Activated CD4-positive, CD25-positive, alpha-beta regulatory T cell treated with anti-CD3 and anti-CD28 coated beads, Interleukin-2, amount 50 U/mL, for 72 hours (primary cell): Measurements from ENCODE around the gene GOLPH3L.
"Not testable (repeated sequence)": the region's sequence is repeated elsewhere in the genome, so short reads cannot be mapped to it uniquely, and the experiment has no call there.

ENCODE experiments used
- DNase-seq: peaks from one replicate; pipeline ENCODE4 v3.0.0; 2021

The GOLPH3L gene

GRCh38 chr1:150654635-150655034 is 42.3 kb downstream of the GOLPH3L start:
- DNase-seq = not testable (repeated sequence)

- DNase-seq = no peak
These were observed 46.8 kb downstream of the GOLPH3L start for GRCh38 chr1:150650193-150650592.

- DNase-seq = no peak
These were observed 47.4 kb downstream of the GOLPH3L start for GRCh38 chr1:150649441-150650075.

GRCh38 chr1:150642296-150642695 is 54.7 kb downstream of the GOLPH3L start:
- no peak for DNase-seq

- DNase-seq = not testable (repeated sequence)
These were observed 55.7 kb downstream of the GOLPH3L start for GRCh38 chr1:150641126-150641815.

GRCh38 chr1:150638430-150638829 is 58.5 kb downstream of the GOLPH3L start:
- not testable (repeated sequence) for DNase-seq

GRCh38 chr1:150634839-150635622 is 61.9 kb downstream of the GOLPH3L start:
- DNase-seq = not testable (repeated sequence)

- DNase-seq = peak; percentile 90
These were observed 67.6 kb downstream of the GOLPH3L start, which contains the start of gene ENSA for GRCh38 chr1:150629115-150629928. ENSA (minus strand) TSS chr1:150629612; CDS start chr1:150629470, 142 bp downstream.

- no peak for DNase-seq
These were observed 68.2 kb downstream of the GOLPH3L start for GRCh38 chr1:150628766-150629114.

- no peak for DNase-seq
These were observed 69.0 kb downstream of the GOLPH3L start for GRCh38 chr1:150627826-150628410.

GRCh38 chr1:150626150-150626549 is 70.8 kb downstream of the GOLPH3L start:
- no peak for DNase-seq

- not testable (repeated sequence) for DNase-seq
These were observed 72.4 kb downstream of the GOLPH3L start for GRCh38 chr1:150624546-150624945.

- not testable (repeated sequence) for DNase-seq
These were observed 72.8 kb downstream of the GOLPH3L start for GRCh38 chr1:150624134-150624533.

- DNase-seq = no peak
These were observed 74.5 kb downstream of the GOLPH3L start for GRCh38 chr1:150622303-150622975.

- DNase-seq = no peak
These were observed 75.3 kb downstream of the GOLPH3L start for GRCh38 chr1:150621497-150622302.

GRCh38 chr1:150620919-150621318 is 76.0 kb downstream of the GOLPH3L start:
- no peak for DNase-seq

- no peak for DNase-seq
These were observed 77.1 kb downstream of the GOLPH3L start for GRCh38 chr1:150619576-150620509.

GRCh38 chr1:150615346-150616201 is 81.4 kb downstream of the GOLPH3L start:
- no peak for DNase-seq
